Measurements from ENCODE around the gene DBP.

- TF ChIP-seq CTCF (conservative IDR thresholded peaks at IDR 0.05; ENCODE audit: low read depth in 2 of 2) (no peak), EZH2phosphoT487 (IDR thresholded peaks at IDR 0.05; ENCODE audit: unreplicated experiment) (no peak)
Observed at GRCh38 chr19:48665786-48666185, 28.6 kb upstream of the DBP start.

All from GM23338 (cell line).